ENCODE data around the gene C6orf47. TPM values are rescaled to one million over a fixed set of nuclear protein-coding genes. Genes with fewer than 3 reads are reported as not detected.

Gene C6orf47
- total and polyA plus RNA-seq, 2 donors (not counting 3 experiments of a cell fraction or from before 2014, with no cell fraction given): 5.8 to 12.8 TPM

- intact Hi-C loops (cut with micrococcal nuclease): loop anchor here (1.0 to 5.0 kb wide), 3 partner anchors 43 to 205 kb away; partner anchors contain the start of gene HSPA1B
These were observed 38.6 kb downstream of the C6orf47 start for GRCh38 chr6:31621991-31622390.

More at GRCh38 chr6:31621991-31622390, 38.6 kb downstream of the C6orf47 start:
- TF ChIP-seq EZH2 (IDR thresholded peaks at IDR 0.05; ENCODE audit: borderline replicate concordance, low read depth, low read length, severe bottlenecking) (no peak), MAX (IDR thresholded peaks at IDR 0.05; ENCODE audit: insufficient read depth, insufficient read length) (no peak), CTCF (IDR thresholded peaks at IDR 0.05; ENCODE audit: extremely low read depth in 1 of 2, insufficient read depth in 1 of 2, low read depth in 1 of 2, low read length in 2 of 2) (no peak), POLR2A (IDR thresholded peaks at IDR 0.05; ENCODE audit: low read depth, low read length) (no peak), FOS (IDR thresholded peaks at IDR 0.05; ENCODE audit: borderline replicate concordance, insufficient read depth, low read length) (no peak), MYC (IDR thresholded peaks at IDR 0.05; ENCODE audit: low read depth, low read length) (no peak), GATA2 (IDR thresholded peaks at IDR 0.05; ENCODE audit: insufficient read depth, insufficient read length, low read depth, low read length) (no peak), POLR2AphosphoS5 (IDR thresholded peaks at IDR 0.05; ENCODE audit: insufficient read depth, low read depth, low read length) (no peak), JUN (IDR thresholded peaks at IDR 0.05; ENCODE audit: borderline replicate concordance, insufficient read depth, insufficient read length, low read depth) (no peak)
- no peaks in the 10 kb centered on the region for H3K27me3 ChIP-seq (ENCODE audit: control insufficient read depth in 2 of 2, insufficient read depth in 2 of 2, low read length in 2 of 2)
- H2AFZ ChIP-seq (ENCODE audit: low read depth, low read length): no peak overlapping the region
- POLR2A ChIA-PET: interaction anchor here (0.8 to 2.2 kb wide), 3 partner anchors 12 to 49 kb away, joined by 3 to 4 read pairs (median 3); no protein-coding TSS in a partner anchor
- H3K9ac ChIP-seq (replicated peaks; ENCODE audit: extremely low read depth, insufficient read depth, low read length): peak overlapping the region; percentile 99
- H3K27ac ChIP-seq (ENCODE audit: insufficient read depth, low read depth, low read length): peak overlapping the region; percentile 84
- no TSS peak for BruUV-seq (replicated peaks)
- no peaks in the 10 kb centered on the region for H3K9me1 ChIP-seq (replicated peaks; ENCODE audit: control insufficient read depth, extremely low read depth, insufficient read depth, low read length)
- dilution Hi-C loops (cut with MboI; ENCODE audit: extremely low pct_ligation_motif_present, low sequenced_read_pairs): no loop called here
- no peaks in the 10 kb centered on the region for H3K9me3 ChIP-seq (replicated peaks; ENCODE audit: control insufficient read depth, insufficient read depth, low read length)
- H3K4me1 ChIP-seq (ENCODE audit: control insufficient read depth, extremely low read depth, insufficient read depth, low read length): peaks cover 13% of the 10 kb centered on the region
- peak overlapping the region; percentile 92 for H3K4me2 ChIP-seq (ENCODE audit: insufficient read depth, low read length)
- H3K4me3 ChIP-seq (replicated peaks in 1 of 3; ENCODE audit: insufficient read depth in 1 of 3, low read depth in 1 of 3, low read length in 3 of 3): peak overlapping the region; percentile 65 to 99 (median 95)
- FAIRE-seq (peak; percentile 8), DNase-seq (ENCODE audit: low read depth, low spot score) (no peak)
- CTCF ChIA-PET: interaction anchor here (0.6 to 3.9 kb wide), 6 partner anchors 18 to 81 kb away, joined by 3 to 18 read pairs (median 4); partner anchors contain the start of genes ATP6V1G2 and DDX39B
- H3K36me3 ChIP-seq (ENCODE audit: control insufficient read depth in 2 of 2, extremely low read depth in 1 of 2, insufficient read depth in 2 of 2, low read length in 2 of 2): peaks cover 23 to 33% of the 10 kb centered on the region in 2 experiments
- H3K79me2 ChIP-seq (ENCODE audit: control insufficient read depth, insufficient read depth, low read length): peaks cover 59% of the 10 kb centered on the region
- no peaks in the 10 kb centered on the region for H4K20me1 ChIP-seq (replicated peaks; ENCODE audit: control insufficient read depth, extremely low read depth, insufficient read depth, low read length)

Measured in endothelial cell of umbilical vein (primary cell).